Stimulated activated CD4-positive, alpha-beta T cell treated with anti-CD3 and anti-CD28 coated beads, Interleukin-15, amount 100 ng/mL, for 48 hours (primary cell): ENCODE data around the gene TMEM217.

Experiments used
- DNase-seq, 2 donors: peaks; one replicate each; pipeline ENCODE4 v3.0.0-alpha.2; 2020; ENCODE audit warnings: low read depth in 2 of 2

The TMEM217 gene

DNA sequence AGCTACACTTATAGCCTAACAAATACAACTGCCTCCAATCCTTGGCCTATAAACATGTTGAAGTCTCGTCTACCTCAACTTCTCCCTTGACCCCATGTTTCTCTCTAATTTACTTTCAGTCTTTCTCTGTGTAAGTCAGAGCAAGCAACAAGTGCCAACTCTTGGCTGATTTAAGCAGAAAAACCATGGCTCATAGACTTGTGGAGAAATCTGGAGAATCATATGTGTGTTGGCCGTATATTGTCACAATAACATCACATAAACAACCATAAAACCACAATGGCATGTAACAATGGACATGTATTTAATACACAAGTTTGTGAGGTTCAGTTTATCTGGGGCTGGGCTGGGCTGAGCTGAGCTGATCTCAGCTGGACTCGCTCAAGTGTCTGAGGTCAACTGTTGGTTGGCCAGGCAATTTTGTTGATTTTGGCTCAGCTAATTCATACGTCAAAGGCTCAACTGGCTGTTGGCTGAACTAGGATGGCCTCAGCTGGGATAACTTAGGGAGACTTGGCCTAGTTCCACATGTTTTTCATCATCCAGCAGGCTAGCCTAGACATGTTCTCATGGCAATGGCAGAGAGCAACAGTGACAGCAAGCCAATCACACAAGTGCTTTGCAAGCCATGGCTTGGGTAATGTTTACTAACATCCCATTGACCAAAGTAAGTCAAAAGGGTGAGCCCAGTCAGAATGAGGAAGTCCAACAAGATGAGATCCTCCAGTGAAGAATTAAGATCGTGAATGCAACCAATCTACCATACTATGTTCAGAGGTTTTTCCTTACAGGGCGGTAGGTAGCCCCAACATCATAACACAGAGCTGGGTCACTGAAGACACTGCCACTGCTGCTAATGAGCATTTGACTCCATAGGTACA lies 13.3 kb downstream of the TMEM217 start:
- DNase-seq = no peak

DNA sequence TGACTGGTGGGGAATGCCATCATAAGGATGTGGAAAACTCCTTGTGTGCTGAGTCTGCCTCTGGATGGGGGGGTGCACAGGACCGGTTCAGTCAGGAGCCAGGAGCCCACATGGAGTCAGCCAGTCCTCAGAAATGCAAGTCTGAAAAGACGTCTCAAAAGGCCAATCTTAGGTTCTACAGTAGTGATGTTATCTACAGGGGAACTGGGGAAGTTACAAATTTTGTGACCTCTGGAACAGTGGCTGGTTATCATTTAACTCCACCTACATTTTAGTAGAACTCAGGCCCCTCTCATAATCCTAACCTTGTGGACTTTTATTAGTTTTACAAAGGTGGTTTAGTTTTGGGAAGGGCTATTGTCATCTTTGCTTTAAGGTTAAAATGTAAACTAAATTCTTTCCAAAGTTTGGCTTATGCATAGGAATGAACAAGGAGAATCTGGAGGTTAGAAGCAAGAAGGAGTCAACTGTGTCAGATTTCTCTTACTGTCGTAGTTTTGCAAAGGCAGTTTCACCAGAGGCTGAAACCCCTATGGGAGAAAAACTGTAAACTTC lies 14.1 kb downstream of the TMEM217 start:
- no peak for DNase-seq

DNA sequence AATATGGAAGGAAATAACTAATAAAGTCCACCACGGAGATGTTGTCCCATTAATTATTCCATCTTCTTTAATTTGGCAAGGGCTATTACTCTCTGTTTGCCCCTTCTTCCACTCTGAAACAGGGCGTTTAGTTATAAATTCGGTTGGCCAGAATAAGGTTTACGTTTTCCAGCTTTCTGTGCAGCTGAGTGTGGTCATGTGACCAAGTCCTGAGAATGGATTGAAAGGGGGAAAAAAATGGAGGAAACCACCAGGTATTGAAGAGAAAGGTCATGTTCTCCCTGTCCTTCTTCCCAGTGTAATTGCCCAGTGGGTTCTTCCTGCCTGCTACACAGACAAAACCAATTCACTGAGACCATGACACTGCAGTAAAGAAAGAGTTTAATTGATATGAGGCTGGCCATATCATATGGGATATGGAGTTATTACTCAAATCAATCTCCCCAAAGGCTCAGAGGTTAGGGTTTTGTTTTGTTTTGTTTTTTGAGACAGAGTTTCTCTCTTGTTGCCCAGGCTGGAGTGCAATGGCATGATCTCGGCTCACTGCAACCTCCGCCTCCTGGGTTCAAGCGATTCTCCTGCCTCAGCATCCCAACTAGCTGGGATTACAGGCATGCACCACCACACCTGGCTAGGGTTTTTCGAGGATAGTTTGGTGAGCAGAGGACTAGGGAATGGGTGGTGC lies 14.7 kb downstream of the TMEM217 start:
- DNase-seq = no peak

DNA sequence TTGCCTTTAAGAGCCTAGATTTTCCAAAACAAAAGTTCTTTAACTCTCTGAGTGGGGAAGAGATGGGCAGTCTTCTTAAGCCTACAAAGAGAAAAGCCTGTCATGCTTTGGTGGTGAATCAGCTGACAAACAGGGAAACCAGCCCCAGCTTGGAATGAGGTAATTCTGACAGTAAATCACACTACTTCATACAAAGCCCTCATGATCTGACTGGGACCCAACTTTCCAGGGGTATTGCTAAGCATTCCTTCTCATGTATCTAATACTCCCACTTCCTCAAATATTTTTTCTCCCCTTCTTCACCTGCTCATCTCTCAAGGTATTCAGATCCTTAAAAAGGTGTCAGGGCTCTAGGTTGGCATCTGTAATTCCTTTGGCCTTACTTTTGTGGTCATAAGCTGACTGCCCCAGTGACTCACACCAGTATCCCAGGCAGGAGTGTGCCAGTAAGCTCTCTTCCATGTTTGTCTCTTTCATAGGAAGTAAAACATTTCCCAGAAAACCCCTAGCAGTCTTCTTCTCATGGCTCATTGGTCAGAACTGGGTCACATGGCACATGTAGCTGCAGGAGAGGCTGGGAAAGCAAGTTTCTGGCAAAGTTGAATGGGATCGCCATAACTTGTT lies 15.4 kb downstream of the TMEM217 start:
- DNase-seq = no peak

DNA sequence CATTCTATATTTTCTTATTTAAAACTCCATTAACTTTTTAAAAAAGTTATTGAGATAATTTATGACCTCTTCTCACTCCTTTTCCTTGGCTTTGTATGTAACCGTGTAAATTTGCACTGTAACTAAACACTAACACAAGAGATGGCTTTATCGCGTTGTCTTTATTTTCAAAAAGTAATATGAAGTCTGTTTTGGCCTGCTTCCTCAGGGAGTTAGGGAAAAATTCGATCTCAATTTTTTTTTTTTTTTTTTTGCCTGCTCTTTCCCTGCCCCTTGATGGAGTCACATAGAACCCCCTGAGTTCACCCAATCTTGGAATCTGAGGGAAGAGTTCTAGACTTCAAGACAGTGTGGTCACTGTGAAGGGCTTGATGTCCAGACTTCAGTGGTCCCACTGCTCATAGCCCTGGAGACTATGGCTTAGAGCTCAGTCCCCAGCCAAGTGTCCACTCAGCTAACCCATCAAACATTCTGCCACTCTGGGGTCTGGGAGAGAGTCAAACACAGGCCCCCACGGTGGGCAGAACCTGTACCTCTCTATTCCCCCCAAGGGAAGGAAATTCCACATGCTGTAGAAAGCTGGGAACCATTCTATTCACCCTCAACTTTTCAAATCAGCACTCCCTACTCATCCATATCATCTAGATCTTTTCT lies 16.0 kb downstream of the TMEM217 start:
- DNase-seq = no peak

DNA sequence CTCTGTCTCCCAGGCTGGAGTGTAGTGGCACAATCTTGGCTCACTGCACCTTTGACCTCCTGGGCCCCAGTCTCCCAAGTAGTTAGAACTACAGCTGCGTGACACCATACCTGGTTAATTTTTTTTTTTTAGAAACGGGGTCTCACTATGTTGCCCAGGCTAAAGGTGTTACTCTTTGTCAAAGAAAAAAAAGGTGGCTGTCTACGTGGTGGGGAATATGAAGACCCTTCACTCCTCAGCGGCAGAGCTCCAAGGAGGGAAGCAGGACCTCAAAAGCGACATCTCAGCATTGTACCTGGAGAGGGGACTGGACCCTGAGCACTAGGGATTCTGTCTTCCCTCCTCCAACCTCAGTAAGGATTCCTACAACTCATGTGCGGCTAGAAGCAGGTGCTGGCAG lies 16.8 kb downstream of the TMEM217 start:
- no peak for DNase-seq

DNA sequence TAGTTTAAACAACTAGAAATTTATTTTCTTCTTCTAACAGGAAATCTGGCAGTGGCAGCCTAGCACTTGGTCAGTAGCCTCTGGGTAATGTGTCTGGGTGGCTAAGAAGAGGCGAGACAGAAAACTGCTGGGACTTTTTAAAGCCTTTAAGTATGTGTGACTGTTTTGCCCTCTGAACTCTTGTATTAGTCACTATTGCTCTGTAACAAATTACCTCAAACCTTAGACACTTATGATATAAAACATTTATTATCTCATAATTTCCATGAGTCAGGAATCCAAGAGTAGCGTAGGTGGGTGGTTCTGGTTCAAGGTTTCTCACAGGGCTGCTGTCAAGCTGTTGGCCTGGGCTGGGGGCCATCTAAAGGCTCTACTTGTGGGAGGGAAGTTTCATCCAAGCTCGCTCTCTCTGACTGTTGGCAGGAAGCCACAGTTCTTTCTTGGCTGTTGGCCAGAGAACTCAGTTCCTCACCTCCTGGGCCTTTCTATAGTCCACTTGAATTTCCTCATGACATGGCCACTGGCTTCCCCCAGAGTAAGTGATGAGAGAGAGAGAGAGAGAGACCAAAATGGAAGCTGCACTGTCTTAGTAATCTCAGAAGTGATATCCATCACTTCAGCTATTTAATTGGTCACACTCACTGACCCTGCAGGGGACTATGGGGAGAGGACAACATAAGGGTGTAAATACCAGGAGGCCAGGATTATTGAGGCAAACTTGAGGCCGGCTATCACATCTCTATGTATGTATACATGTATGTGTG lies 17.8 kb downstream of the TMEM217 start:
- DNase-seq = peak; percentile 78 to 82

DNA sequence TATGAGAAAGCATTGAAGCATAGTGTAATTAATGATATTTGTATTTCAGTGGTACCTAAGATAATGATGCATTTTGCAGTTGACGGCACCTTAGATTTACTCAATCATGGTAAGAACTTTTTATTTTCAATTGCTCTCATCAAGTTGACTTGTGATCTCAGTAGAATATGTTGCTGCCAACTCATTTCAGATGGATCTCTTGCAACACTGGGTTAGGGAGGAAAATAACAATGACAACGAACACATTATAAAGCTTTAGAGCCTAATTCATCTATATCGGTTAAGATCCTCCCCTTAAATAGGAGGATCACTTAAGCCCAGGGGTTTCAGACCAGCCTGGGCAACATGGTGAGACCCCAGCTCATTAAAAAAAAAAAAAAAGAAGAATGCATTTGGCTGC lies 18.4 kb downstream of the TMEM217 start:
- no peak for DNase-seq

DNA sequence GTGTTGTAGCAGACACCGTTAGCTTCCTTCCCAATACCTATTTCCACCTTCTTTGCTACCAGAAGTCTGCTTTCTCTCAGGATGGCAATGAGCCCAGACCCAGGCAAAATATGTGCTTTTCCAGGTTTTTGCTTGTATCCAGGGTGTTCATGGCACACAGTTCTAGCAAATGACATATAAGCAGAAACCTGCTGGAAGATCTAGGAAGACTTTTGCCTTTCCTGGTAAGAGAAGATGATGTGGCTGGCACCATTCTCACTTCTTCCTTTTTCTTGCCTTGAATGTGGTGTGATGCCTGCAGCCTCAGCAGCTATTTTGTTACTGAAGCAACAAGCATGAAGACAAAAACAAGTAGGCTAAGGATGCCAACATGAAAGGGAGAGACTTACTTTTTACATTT lies 19.6 kb downstream of the TMEM217 start:
- DNase-seq = no peak

DNA sequence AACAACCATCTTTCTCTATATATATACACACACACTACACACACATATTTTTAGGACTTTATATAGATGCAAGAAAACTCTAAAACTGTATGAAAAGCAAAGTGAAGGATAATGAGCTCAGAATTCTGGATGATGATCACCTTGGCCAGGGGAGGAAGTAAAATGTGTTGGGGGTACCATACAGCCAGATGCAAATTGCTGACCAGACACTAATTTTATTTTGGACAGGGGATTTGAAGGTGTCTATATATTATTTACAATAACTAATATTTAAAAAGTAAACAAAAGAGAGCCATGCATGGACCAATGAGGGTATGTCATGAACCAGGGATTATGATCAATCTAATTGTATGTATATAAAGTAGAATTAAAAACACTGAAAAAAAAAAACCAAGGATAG lies 20.2 kb downstream of the TMEM217 start:
- DNase-seq = no peak

DNA sequence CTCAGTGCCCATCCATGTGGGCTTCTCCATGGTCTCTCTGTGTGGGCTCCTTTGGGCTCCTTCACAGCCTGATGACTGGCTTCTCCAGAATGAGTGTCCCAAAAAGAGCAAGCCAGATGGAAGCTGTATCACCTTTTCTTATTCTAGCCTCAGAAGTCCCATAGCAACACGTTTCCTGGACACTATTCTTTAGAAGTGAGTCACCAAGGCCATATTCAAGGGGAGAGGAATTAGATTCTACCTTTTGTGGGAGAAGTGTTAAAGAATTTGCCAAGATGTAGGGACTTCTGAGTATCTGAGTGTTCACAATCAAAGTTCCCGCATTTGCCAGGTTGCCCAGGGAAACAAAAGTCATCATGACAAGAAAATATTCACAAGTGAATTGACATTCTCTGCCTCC lies 21.0 kb downstream of the TMEM217 start:
- DNase-seq = no peak

DNA sequence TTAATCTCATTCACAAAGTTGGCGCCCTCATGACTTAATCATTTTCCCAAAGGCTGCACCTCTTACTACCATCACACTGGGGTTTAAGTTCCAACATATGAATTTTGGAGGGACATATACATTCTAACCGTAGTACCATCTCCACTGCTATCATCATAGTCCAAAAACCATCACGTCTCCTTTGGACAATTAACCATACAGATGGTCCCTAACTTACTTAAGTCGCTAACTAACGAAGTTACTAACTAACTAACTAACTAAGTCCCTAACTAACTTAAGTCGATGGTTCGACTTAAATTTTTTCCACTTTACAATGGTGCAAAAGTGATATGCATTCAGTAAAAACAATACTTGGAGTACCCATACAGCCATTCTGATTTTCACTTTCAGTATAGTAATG lies 24.4 kb downstream of the TMEM217 start:
- DNase-seq = no peak

DNA sequence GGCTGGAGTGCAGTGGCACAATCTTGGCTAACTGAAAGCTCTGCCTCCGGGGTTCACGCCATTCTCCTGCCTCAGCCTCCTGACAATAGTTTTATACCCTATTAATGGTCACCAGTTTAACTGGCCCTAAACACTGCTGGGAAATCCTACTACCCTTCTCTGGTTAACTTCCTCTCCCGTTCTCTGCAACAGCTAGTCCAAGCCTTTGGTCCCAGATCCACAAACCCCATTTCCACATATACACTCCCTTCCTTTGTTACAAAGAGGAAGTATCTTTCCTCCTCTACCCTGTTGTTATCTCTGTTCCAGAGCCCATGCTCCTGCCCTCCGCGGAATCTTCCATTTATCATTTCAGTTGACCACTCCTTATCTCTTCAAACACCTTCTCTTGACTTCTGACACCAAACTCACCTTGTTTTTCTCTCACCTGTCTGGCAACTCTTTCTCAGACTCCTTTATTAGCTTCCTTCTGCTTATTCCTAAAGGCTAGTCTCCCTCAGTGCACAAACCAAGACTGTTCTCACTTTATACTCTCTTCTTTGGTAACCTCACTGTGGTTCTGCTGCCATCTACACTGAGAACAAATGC lies 25.4 kb downstream of the TMEM217 start:
- no peak for DNase-seq

DNA sequence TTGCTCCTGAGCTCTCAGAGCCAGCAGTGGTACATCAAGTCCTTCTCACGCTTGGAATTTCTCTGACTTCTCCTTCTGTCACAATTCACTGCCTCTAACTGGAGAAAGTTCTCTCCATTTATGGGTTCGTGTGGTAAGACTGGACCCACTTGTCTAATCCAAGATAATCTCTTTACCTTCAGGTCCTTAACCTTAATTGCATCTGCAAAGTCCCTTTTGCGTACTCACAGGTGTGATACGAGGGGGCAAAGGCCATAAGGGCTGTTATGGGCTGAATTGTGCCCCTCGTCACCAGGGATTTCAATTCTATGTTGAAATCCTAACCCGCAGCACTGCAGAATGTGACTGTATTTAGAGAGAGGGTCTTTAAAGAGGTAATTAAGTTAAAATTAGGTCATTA lies 27.8 kb downstream of the TMEM217 start:
- no peak for DNase-seq

DNA sequence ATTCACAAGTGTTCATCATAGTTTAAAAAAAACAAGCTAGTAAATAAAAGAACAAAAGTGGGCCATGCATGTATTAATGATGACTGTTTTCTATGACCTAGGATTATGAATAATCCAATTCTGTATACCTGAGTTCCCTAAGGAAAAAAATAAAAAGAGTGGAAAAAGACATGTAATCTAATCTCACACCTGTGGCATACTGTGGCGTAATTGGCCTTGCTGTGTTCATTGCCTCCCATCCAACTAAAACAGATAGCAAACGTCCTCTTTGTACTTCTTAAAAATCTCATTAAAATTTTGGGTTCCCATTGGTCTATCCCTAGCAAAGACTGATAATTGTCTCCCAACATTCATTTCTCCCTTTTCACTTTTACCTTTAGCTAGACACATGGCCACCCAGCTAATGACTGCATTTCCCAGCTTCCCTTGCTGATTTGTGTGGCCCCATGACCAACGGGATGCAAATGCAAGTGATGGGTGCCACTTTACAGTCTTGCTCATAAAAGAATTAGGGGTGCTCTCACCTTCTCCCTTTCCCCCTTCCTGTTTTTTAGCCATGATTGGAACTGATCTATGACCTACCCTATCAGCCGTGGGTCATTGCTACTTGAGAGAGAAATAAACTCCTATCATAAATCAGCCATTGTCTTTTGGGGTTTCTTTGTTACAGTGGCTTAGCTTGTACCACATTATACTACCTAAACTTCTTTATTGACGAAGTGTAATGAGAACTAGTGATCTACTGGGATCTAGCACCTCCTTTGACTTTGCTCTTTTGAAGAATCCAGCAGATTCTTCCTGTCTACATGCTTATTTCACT lies 32.4 kb downstream of the TMEM217 start:
- DNase-seq = no peak

DNA sequence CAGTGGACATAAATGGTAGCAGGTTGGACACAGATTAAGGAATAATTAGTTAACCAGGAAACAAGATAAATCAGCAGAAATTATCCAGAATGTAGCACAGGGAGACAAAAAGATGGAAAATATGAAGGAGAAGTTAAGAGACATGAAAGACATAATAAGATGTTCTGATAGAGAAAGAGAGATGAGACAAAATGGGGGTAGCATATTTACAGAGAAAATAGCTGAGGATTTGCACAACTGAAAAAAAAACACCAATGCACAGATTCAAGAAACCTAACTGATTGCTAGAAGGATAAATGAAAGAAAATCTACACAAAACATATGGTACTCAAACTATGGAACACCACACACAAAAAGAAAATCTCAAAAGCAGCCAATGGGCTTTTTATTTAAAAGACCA lies 35.0 kb downstream of the TMEM217 start:
- DNase-seq = no peak

DNA sequence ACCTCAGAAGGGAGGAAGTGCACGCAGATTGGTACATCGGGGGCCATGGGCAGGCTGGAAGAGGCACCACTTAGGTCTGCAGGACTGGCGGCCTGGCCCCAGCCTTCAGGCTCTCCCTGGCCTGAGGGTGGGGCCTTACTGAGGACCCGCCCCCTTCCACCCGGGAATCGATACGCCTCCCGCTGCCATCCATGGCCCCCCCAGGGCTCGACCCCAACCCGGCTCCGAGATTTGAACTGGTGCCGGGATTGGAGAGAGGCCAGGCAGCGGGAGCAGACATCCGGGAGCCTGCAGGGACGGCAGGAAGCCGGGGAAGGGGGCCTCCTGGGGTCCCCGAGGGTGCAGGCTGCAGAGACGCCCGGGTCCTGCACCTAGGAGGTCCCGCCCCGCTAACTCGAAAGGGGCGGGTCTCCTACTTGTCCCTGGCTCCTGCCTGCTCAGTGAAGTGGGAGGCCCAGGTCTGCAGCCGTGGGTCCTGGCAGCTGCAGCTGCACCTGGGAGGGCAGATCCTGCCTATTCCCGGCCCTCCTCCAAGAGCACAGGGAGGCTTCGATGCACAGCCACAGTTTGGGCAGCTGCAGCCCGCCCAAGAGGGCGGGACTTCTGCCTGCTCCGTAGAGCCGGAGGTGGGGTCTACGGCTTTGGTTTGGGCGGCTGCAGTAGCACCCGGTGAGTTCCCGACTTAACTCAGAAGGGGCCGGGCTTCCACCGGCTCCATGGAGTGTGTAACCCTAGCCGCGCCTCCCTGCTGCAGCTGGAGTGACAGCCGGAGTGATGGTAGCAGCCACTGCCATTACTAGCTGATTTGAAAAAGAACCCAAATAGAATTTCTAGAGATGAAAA lies 35.6 kb downstream of the TMEM217 start:
- peak; percentile 60 to 72 for DNase-seq

DNA sequence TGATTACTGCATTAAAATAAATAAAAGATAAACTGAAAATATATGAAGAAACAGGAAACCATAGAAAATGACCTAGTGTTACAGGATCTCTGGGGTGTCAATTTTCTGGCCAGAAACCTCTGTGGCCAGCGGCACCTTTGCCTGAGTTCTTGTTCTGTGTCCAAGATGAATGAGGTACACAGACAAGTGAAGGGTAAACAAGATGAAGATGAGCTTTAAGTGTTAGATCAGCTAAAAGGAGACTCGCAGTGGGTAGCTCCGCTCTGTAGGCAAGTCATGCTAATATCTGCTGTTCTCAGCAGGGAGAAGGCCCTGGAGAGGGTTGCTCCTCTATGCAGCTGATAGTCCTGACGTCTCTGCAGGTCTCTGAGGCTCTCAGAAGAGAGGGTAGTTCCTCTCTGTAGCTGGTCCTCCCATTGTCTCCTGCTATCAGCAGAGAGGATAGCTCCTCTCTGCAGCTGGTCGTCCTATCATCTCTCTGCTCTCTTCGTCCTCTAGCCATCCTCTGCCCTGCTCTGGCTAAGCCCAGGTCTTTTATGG lies 36.3 kb downstream of the TMEM217 start:
- no peak for DNase-seq

DNA sequence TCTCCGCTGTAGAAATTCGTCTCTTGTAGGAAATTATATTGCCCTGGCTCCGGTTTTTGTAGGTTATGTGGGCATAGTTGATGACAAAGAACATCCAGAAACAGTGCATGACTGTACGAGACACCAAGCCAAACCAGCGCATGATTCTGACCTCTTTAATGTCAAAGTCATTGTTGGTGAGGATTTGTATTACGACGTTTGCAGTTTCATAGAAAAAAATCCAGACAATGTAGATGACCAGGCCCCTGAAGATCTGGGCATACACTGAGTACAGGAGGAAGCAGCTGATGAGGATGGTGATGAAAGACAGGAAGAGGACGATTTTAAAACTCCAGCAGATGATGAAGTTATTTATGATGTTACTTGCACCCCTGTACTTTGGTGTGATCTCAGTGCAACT lies 39.4 kb downstream of the TMEM217 start:
- no peak for DNase-seq
